ENCODE measurements around the gene CRYL1. TPM values are rescaled to one million over a fixed set of nuclear protein-coding genes. Genes with fewer than 3 reads are reported as not detected.

The CRYL1 gene
- total and polyA plus RNA-seq, 9 of the 15 experiments (the other 6 are each of a cell fraction or from before 2014, with no cell fraction given), result 1.0 to 6.9 (median 2.4) TPM

- H3K4me2 ChIP-seq (ENCODE audit: insufficient read depth, low read length), result no peak overlapping the region
- no peaks in the 10 kb centered on the region for H3K9me1 ChIP-seq (ENCODE audit: control insufficient read depth, insufficient read depth, low read length)
- no peak overlapping the region for H2AFZ ChIP-seq (ENCODE audit: low read depth, low read length)
- H3K9ac ChIP-seq (ENCODE audit: insufficient read depth in 1 of 2, low read depth in 2 of 2, low read length in 2 of 2), result no peak overlapping the region
- no peaks in the 10 kb centered on the region for H3K9me3 ChIP-seq (replicated peaks; ENCODE audit: control insufficient read depth, insufficient read depth, low read depth, low read length)
- intact Hi-C loops (cut with micrococcal nuclease), result no loop called here
- 0% methylated on average over 3 of the region's 8 CpGs for WGBS (ENCODE audit: insufficient coverage, low coverage, missing lambda C conversion rate)
- H3K27me3 ChIP-seq (ENCODE audit: control insufficient read depth in 2 of 2, insufficient read depth in 2 of 2, low read length in 2 of 2), result no peaks in the 10 kb centered on the region
- H3K4me1 ChIP-seq (replicated peaks in 1 of 2; ENCODE audit: control insufficient read depth in 2 of 2, insufficient read depth in 2 of 2, low read length in 2 of 2), result no peaks in the 10 kb centered on the region; a peak in 3 of 5 replicates
- no peaks in the 10 kb centered on the region for H3K36me3 ChIP-seq (ENCODE audit: control insufficient read depth, insufficient read depth, low read length)
- BruUV-seq (replicated peaks), result no TSS peak
- no peak overlapping the region for H3K27ac ChIP-seq (ENCODE audit: extremely low read depth, low read depth, low read length)
- TF ChIP-seq ZNF280B (CRISPR knock-in tag; IDR thresholded peaks at IDR 0.05), result no peak
- no peak for TF ChIP-seq HNRNPK (IDR thresholded peaks at IDR 0.05; ENCODE audit: low read depth, low read length, poor library complexity, severe bottlenecking)
- TF ChIP-seq SRF (CRISPR knock-in tag; IDR thresholded peaks at IDR 0.05), result no peak
- peak; percentile 25; the same call in 1 of the 2 replicates for TF ChIP-seq VEZF1 (CRISPR knock-in tag; IDR thresholded peaks at IDR 0.05)
- peak; percentile 69 for TF ChIP-seq EGR1 (conservative IDR thresholded peaks at IDR 0.05)
- no peak for TF ChIP-seq ZNF586 (CRISPR knock-in tag; conservative IDR thresholded peaks at IDR 0.05)
- TF ChIP-seq ZNF778 (CRISPR knock-in tag; IDR thresholded peaks at IDR 0.05), result no peak
- no peak for TF ChIP-seq ZNF644 (tag; IDR thresholded peaks at IDR 0.05; ENCODE audit: low read depth)
- no peak for TF ChIP-seq RFX1 (IDR thresholded peaks at IDR 0.05)
- TF ChIP-seq FOSL1 (tag; conservative IDR thresholded peaks at IDR 0.05), result 0 out of 2 replicates have a peak, but pooled peaks have one; percentile 10
- TF ChIP-seq NFRKB (IDR thresholded peaks at IDR 0.05; ENCODE audit: low read depth), result no peak
- TF ChIP-seq ZNF282 (CRISPR knock-in tag; IDR thresholded peaks at IDR 0.05), result no peak
- no peak for TF ChIP-seq ZNF609 (CRISPR knock-in tag; IDR thresholded peaks at IDR 0.05; ENCODE audit: borderline replicate concordance)
- no peak for TF ChIP-seq ZFX (CRISPR knock-in tag; IDR thresholded peaks at IDR 0.05)
- in situ Hi-C loops (cut with MboI), result no loop called here
- DNase-seq (ENCODE audit: extremely low read depth in 1 of 4, low spot score in 3 of 4) (no peak), FAIRE-seq (no peak), ATAC-seq (no peak)
- ChIA-PET POLR2A (interaction anchor here (0.8 kb wide), 1 partner anchor 23 kb away, joined by 4 read pairs; no protein-coding TSS in a partner anchor), CTCF (ENCODE audit: low intra/inter-chr PET ratio) (no interaction called here)
- H4K20me1 ChIP-seq (replicated peaks; ENCODE audit: control insufficient read depth, insufficient read depth, low read length), result no peaks in the 10 kb centered on the region
- no peaks in the 10 kb centered on the region for H3K79me2 ChIP-seq (ENCODE audit: control insufficient read depth, insufficient read depth, low read length)
- no peak overlapping the region for H3K4me3 ChIP-seq
Measured at GRCh38 chr13:20461860-20462532, 63.7 kb downstream of the CRYL1 start.

Data from K562 (cell line).